Sigmoid colon (tissue), 7 donors: ENCODE data around the gene TACR1. TPM values are rescaled to one million over a fixed set of nuclear protein-coding genes. Genes with fewer than 3 reads are reported as not detected.
A peak's percentile ranks its signal among the peaks of the same experiment; 100 is the strongest.
"Not testable (repeated sequence)": the region's sequence is repeated elsewhere in the genome, so short reads cannot be mapped to it uniquely, and the experiment has no call there.

Experiments used
- DNase-seq: peaks from one replicate; pipeline ENCODE4 v3.0.0-alpha.2; 2019
- H3K27ac ChIP-seq, 4 donors: fragments of 200-600 bp; sonication (generic); one replicate each; pipeline ENCODE4 v1.5.1; 2016 to 2019; ENCODE audit warnings: mild to moderate bottlenecking in 1 of 4
- H3K27me3 ChIP-seq, 3 donors: fragments of 200-600 bp; sonication (generic); one replicate each; pipeline ENCODE4 v1.5.1; 2019; ENCODE audit warnings: mild to moderate bottlenecking in 1 of 3
- H3K36me3 ChIP-seq, 4 donors: fragments of 200-600 bp; sonication (generic); one replicate each; pipeline ENCODE4 v1.5.1; 2016 to 2019
- H3K4me1 ChIP-seq, 4 donors: fragments of 200-600 bp; sonication (generic); one replicate each; pipeline ENCODE4 v1.5.1; 2017 to 2019
- H3K4me3 ChIP-seq, 4 donors: fragments of 200-600 bp; sonication (generic); one replicate each; pipeline ENCODE4 v1.5.1; 2017 to 2019; ENCODE audit warnings: mild to moderate bottlenecking in 2 of 4, moderate library complexity in 1 of 4
- H3K9me3 ChIP-seq, 4 donors: fragments of 200-600 bp in 3 of 4; sonication (generic) in 3 of 4; one replicate each; pipeline versions ENCODE4 v1.5.1 to v1.6.1; 2013 to 2019
- EP300 ChIP-seq, 4 donors: sonication (generic); formaldehyde crosslinking; IDR thresholded peaks; one replicate each; pipeline ENCODE4 v1.6.1; 2017; ENCODE audit warnings: antibody characterized with exemption in 4 of 4
- POLR2A ChIP-seq, 2 donors: fragments of 450-650 bp; IDR thresholded peaks; one replicate each; pipeline ENCODE4 v1.6.1; 2016; ENCODE audit warnings: antibody characterized with exemption in 2 of 2, mild to moderate bottlenecking in 2 of 2, moderate library complexity in 2 of 2
- POLR2AphosphoS5 ChIP-seq, 4 donors: sonication (generic); formaldehyde crosslinking; IDR thresholded peaks; one replicate each; pipeline ENCODE4 v1.6.1; 2017; ENCODE audit warnings: antibody characterized with exemption in 4 of 4
- WGBS, 2 donors: extraction: QIAGEN DNeasy Blood & Tissue Kit; methylation state at CpG; one replicate each; pipeline ENCODE4 v1.1.7; 2013; 5-methylcytosine and 5-hydroxymethylcytosine counted together
- intact Hi-C: fragments of 100-400 bp; cut with DNase I; formaldehyde crosslinking; loops from one replicate; pipeline ENCODE4 v1.15.1; 2023
- polyA plus RNA-seq, 3 donors: library from polyadenylated mRNA; stranded (reverse); fragments of 200-250 nt; gene quantifications; one replicate each; pipeline ENCODE4 v1.2.3, GENCODE V29; 2013
- total RNA-seq, 4 donors: library from RNA; depleted of rRNA; stranded (reverse); fragments of >200 nt; gene quantifications; one replicate each; pipeline ENCODE4 v1.1.0, GENCODE V29; 2016
- TF ChIP-seq, protein P1 (sequence below), 4 experiments: fragments of 450-650 bp in 3 of 4; fragments of 200-600 bp in 1 of 4; IDR thresholded peaks; one replicate each; pipeline ENCODE4 v1.5.1; 2016 to 2019; ENCODE audit warnings: antibody characterized with exemption in 4 of 4, mild to moderate bottlenecking in 3 of 4, moderate library complexity in 2 of 4
- donor health status: healthy with polysubstance abuse.
- donor health status: Bipolar disorder and iron deficiency.
- donor health status: healthy.

The TACR1 gene
- total and polyA plus RNA-seq, 7 donors = 0.22 to 2.5 (median 0.99) TPM; not detected in 2

- Histone ChIP-seq H3K27ac (no peak overlapping the region), H3K9me3 (no peaks in the 10 kb centered on the region), H3K27me3 (no peaks in the 10 kb centered on the region), H3K4me3 (no peak overlapping the region), H3K4me1 (peaks cover 0 to 13% (median 0%) of the 10 kb centered on the region in 4 donors), H3K36me3 (no peaks in the 10 kb centered on the region)
- 44 to 51% methylated on average over 8 of the region's 8 CpGs for WGBS, 2 donors
- intact Hi-C loops = loop anchor here (5.0 kb wide), 2 partner anchors 132 to 337 kb away; partner anchors contain the start of gene TACR1
- TF ChIP-seq, protein P1, sequence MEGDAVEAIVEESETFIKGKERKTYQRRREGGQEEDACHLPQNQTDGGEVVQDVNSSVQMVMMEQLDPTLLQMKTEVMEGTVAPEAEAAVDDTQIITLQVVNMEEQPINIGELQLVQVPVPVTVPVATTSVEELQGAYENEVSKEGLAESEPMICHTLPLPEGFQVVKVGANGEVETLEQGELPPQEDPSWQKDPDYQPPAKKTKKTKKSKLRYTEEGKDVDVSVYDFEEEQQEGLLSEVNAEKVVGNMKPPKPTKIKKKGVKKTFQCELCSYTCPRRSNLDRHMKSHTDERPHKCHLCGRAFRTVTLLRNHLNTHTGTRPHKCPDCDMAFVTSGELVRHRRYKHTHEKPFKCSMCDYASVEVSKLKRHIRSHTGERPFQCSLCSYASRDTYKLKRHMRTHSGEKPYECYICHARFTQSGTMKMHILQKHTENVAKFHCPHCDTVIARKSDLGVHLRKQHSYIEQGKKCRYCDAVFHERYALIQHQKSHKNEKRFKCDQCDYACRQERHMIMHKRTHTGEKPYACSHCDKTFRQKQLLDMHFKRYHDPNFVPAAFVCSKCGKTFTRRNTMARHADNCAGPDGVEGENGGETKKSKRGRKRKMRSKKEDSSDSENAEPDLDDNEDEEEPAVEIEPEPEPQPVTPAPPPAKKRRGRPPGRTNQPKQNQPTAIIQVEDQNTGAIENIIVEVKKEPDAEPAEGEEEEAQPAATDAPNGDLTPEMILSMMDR (IDR thresholded peaks at IDR 0.05) = peak in 3 of 4 experiments; percentile 34 to 51 (median 49)
- TF ChIP-seq EP300 (IDR thresholded peaks at IDR 0.05) = no peak
- TF ChIP-seq POLR2A (IDR thresholded peaks at IDR 0.05) = no peak
- DNase-seq = peak; percentile 65
These were observed 134.5 kb downstream of the TACR1 start for GRCh38 chr2:75064691-75065396.

DNA sequence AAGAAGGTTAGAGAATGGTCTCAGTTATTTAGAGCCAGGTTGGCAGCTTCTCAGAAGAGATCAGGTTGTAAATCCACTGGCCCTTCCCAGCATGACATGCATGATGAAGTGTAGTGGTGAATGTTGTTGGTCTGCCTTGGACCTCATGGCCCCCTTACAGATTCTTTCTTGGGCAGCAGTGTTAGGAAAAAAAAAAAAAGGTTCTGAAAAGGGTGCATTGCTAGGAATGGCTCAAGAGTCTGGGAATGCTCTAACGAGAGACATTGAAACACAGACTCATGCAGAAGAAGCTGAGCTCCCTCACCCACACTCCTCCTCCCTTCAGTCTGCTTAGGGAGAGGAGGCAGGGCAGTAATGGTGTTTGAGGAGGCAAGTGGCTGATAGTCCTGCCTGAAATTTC, 135.4 kb downstream of the TACR1 start:
- Histone ChIP-seq H3K27ac (no peak overlapping the region), H3K9me3 (no peaks in the 10 kb centered on the region), H3K36me3 (no peaks in the 10 kb centered on the region), H3K4me3 (no peak overlapping the region), H3K4me1 (peaks cover 0 to 13% (median 0%) of the 10 kb centered on the region in 4 donors), H3K27me3 (no peaks in the 10 kb centered on the region)
- TF ChIP-seq POLR2A (IDR thresholded peaks at IDR 0.05) (no peak), EP300 (IDR thresholded peaks at IDR 0.05) (no peak), POLR2AphosphoS5 (IDR thresholded peaks at IDR 0.05) (no peak)
- TF ChIP-seq, protein P1 (IDR thresholded peaks at IDR 0.05) = no peak
- DNase-seq = no peak
- intact Hi-C loops = loop anchor here (5.0 kb wide), 2 partner anchors 133 to 338 kb away; partner anchors contain the start of gene TACR1
- 76 to 88% methylated on average over 1 of the region's 1 CpG for WGBS, 2 donors

DNA sequence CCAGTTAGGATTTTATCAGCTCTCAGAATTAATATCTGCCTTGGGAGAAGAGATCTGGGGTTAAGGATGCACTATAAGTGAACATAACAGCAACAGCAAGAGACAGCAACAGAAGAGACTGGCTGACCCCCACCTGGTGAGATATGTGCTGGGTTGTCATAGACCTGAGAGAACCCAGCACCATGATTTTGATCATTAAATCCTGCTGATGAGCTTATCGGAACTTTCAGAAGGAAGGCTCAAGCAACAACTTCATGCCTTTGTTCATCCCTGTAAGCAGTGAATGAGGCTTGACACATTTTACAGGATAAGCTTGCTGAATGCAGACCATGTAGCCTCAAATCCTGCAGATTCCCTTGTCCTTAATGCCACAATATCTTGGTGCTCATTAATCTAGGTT, 140.9 kb downstream of the TACR1 start:
- H3K27ac ChIP-seq = no peak overlapping the region
- 96 to 98% methylated on average over 1 of the region's 1 CpG for WGBS, 2 donors
- no peaks in the 10 kb centered on the region for H3K4me1 ChIP-seq
- no peaks in the 10 kb centered on the region for H3K27me3 ChIP-seq
- no peak for DNase-seq
- H3K4me3 ChIP-seq = no peak overlapping the region
- no peaks in the 10 kb centered on the region for H3K36me3 ChIP-seq
- intact Hi-C loops = no loop called here
- TF ChIP-seq POLR2A (IDR thresholded peaks at IDR 0.05) (no peak), POLR2AphosphoS5 (IDR thresholded peaks at IDR 0.05) (no peak), EP300 (IDR thresholded peaks at IDR 0.05) (no peak)
- TF ChIP-seq, protein P1 (IDR thresholded peaks at IDR 0.05) = no peak
- no peaks in the 10 kb centered on the region for H3K9me3 ChIP-seq

- H3K27ac ChIP-seq, DNase-seq, H3K4me1 ChIP-seq, H3K9me3 ChIP-seq, H3K36me3 ChIP-seq, intact Hi-C loops, H3K4me3 ChIP-seq, H3K27me3 ChIP-seq: not testable (repeated sequence)
- WGBS, 2 donors = 93 to 95% methylated on average over 5 of the region's 5 CpGs
These were observed 142.2 kb downstream of the TACR1 start for GRCh38 chr2:75057150-75057549.

DNA sequence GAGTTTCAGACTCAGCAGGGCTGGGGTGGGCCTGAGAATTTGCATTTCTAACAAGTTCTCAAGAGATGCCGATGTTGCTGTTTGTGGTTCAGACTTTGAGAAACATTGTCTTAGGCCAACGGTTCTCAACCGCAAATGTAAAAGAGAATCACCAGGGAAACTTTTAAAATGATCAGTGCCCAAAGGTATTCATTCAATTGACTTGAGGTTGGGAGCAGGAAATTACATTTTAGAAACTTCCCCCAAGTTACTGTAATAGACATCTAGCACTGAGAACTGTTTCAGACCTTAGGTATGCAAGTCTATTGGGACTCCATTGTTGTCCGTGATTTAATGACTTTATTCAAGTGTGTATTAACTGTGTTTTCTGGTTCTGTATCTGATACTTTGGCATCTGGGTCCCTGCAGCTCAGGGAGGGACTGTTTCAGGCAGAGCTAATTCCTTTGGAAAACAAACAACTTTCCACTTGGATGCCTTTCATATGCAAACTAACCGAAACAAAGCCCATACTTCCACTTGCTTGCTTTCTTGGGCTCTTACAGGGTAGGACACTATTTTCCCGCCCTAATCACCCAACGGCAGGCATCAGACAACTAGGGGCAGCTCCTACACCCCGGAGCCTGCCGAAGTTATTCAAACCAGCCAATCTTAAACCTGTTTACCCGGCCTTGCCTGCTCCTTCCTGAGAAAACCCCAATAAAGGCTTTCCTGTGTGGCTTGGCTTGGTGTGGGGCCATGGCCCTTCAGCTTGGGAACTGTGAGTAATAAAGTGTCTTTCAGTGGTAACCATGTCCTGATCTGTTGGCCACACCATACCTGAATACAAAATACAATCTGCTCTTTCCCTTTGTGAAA, 143.3 kb downstream of the TACR1 start:
- no peaks in the 10 kb centered on the region for H3K9me3 ChIP-seq
- no peak overlapping the region for H3K4me3 ChIP-seq
- peak overlapping the region in 1 of 4 donors; percentile 25 for H3K27ac ChIP-seq
- intact Hi-C loops = no loop called here
- TF ChIP-seq EP300 (IDR thresholded peaks at IDR 0.05) = no peak
- TF ChIP-seq, protein P1 (IDR thresholded peaks at IDR 0.05) = no peak
- TF ChIP-seq POLR2AphosphoS5 (IDR thresholded peaks at IDR 0.05) = no peak
- TF ChIP-seq POLR2A (IDR thresholded peaks at IDR 0.05) = no peak
- H3K27me3 ChIP-seq = no peaks in the 10 kb centered on the region
- no peaks in the 10 kb centered on the region for H3K4me1 ChIP-seq
- DNase-seq = no peak
- no peaks in the 10 kb centered on the region for H3K36me3 ChIP-seq
- WGBS, 2 donors = 77% methylated on average over 10 of the region's 10 CpGs
